ENCODE data around the gene PPP2R5D. TPM values are rescaled to one million over a fixed set of nuclear protein-coding genes. Genes with fewer than 3 reads are reported as not detected.

PPP2R5D gene
- polyA plus RNA-seq, 1 donor (not counting 4 experiments of a cell fraction or from before 2014, with no cell fraction given), result 49.6 TPM

- H2AFZ ChIP-seq (ENCODE audit: control insufficient read depth, low read length), result no peak overlapping the region
- no peaks in the 10 kb centered on the region for H3K9me3 ChIP-seq (ENCODE audit: control insufficient read depth, low read depth, low read length)
- H4K20me1 ChIP-seq (ENCODE audit: control insufficient read depth, extremely low read depth, insufficient read depth, low read length), result no peaks in the 10 kb centered on the region
- H3K36me3 ChIP-seq (ENCODE audit: control insufficient read depth in 2 of 2, extremely low read depth in 1 of 2, insufficient read depth in 2 of 2, low read length in 2 of 2), result peaks cover 0 to 5% of the 10 kb centered on the region in 2 experiments
- no peak overlapping the region for H3K4me2 ChIP-seq (ENCODE audit: control insufficient read depth, extremely low read depth, insufficient read depth, low read depth, low read length)
- H3K9me1 ChIP-seq (ENCODE audit: control insufficient read depth, extremely low read depth, insufficient read depth, low read length), result peaks cover 3% of the 10 kb centered on the region
- H3K27me3 ChIP-seq (ENCODE audit: control insufficient read depth, extremely low read depth, insufficient read depth, low read length), result no peaks in the 10 kb centered on the region
- FAIRE-seq (no peak), DNase-seq (ENCODE audit: low read depth, low spot score) (no peak)
- H3K9ac ChIP-seq (ENCODE audit: control insufficient read depth, extremely low read depth, insufficient read depth, low read length), result no peak overlapping the region
- peaks cover 35% of the 10 kb centered on the region for H3K4me1 ChIP-seq (ENCODE audit: control insufficient read depth, extremely low read depth, insufficient read depth, low read length)
- TF ChIP-seq CTCF (optimal IDR thresholded peaks at IDR 0.05 in 1 of 3, IDR thresholded peaks at IDR 0.05 in 1 of 3, conservative IDR thresholded peaks at IDR 0.05 in 1 of 3; ENCODE audit: extremely low read depth in 1 of 3, insufficient read depth in 2 of 3, low read length in 3 of 3) (no peak), EZH2 (IDR thresholded peaks at IDR 0.05; ENCODE audit: low read length) (no peak)
- no peak overlapping the region for H3K4me3 ChIP-seq (ENCODE audit: control insufficient read depth in 2 of 3, extremely low read depth in 1 of 3, insufficient read depth in 2 of 3, low read depth in 1 of 3, low read length in 3 of 3)
- no peak overlapping the region for H3K27ac ChIP-seq (ENCODE audit: control insufficient read depth, insufficient read depth, low read length)
- H3K79me2 ChIP-seq (ENCODE audit: control insufficient read depth, insufficient read depth, low read length), result peaks cover 34% of the 10 kb centered on the region
- dilution Hi-C loops (cut with MboI; ENCODE audit: extremely low pct_ligation_motif_present, low sequenced_read_pairs), result no loop called here
Observed at GRCh38 chr6:42981836-42982235, 2.5 kb upstream of the PPP2R5D start.

GRCh38 chr6:42984924-42985475, 630 bp downstream of the PPP2R5D start:
- peak overlapping the region; percentile 70 for H2AFZ ChIP-seq (ENCODE audit: control insufficient read depth, low read length)
- TF ChIP-seq CTCF (optimal IDR thresholded peaks at IDR 0.05 in 1 of 3, IDR thresholded peaks at IDR 0.05 in 1 of 3, conservative IDR thresholded peaks at IDR 0.05 in 1 of 3; ENCODE audit: extremely low read depth in 1 of 3, insufficient read depth in 2 of 3, low read length in 3 of 3), result no peak
- TF ChIP-seq EZH2 (IDR thresholded peaks at IDR 0.05; ENCODE audit: low read length), result no peak

More at GRCh38 chr6:42984924-42985475, 630 bp downstream of the PPP2R5D start:
- Histone ChIP-seq H3K4me3 (ENCODE audit: control insufficient read depth in 2 of 3, extremely low read depth in 1 of 3, insufficient read depth in 2 of 3, low read depth in 1 of 3, low read length in 3 of 3) (peak overlapping the region; percentile 77 to 86 (median 83)), H3K4me1 (ENCODE audit: control insufficient read depth, extremely low read depth, insufficient read depth, low read length) (peaks cover 22% of the 10 kb centered on the region), H3K4me2 (ENCODE audit: control insufficient read depth, extremely low read depth, insufficient read depth, low read depth, low read length) (peak overlapping the region; percentile 97), H3K36me3 (ENCODE audit: control insufficient read depth in 2 of 2, extremely low read depth in 1 of 2, insufficient read depth in 2 of 2, low read length in 2 of 2) (peaks cover 10 to 15% of the 10 kb centered on the region in 2 experiments), H4K20me1 (ENCODE audit: control insufficient read depth, extremely low read depth, insufficient read depth, low read length) (no peaks in the 10 kb centered on the region), H3K9me1 (ENCODE audit: control insufficient read depth, extremely low read depth, insufficient read depth, low read length) (peaks cover 5% of the 10 kb centered on the region), H3K9ac (ENCODE audit: control insufficient read depth, extremely low read depth, insufficient read depth, low read length) (peak overlapping the region; percentile 85), H3K9me3 (ENCODE audit: control insufficient read depth, low read depth, low read length) (no peaks in the 10 kb centered on the region), H3K27ac (ENCODE audit: control insufficient read depth, insufficient read depth, low read length) (peak overlapping the region; percentile 57), H3K79me2 (ENCODE audit: control insufficient read depth, insufficient read depth, low read length) (peaks cover 28% of the 10 kb centered on the region), H3K27me3 (ENCODE audit: control insufficient read depth, extremely low read depth, insufficient read depth, low read length) (no peaks in the 10 kb centered on the region)
- dilution Hi-C loops (cut with MboI; ENCODE audit: extremely low pct_ligation_motif_present, low sequenced_read_pairs), result no loop called here
- FAIRE-seq (no peak), DNase-seq (ENCODE audit: low read depth, low spot score) (no peak)

Measured in keratinocyte (primary cell).